Epidermal melanocyte (primary cell): ENCODE data around the gene ZNF440.
"Not testable (repeated sequence)": the region's sequence is repeated elsewhere in the genome, so short reads cannot be mapped to it uniquely, and the experiment has no call there.

ENCODE experiments used
- DNase-seq: peaks from one replicate; pipeline ENCODE4 v3.0.0; 2011; ENCODE audit warnings: low spot score; ENCODE audit not compliant: insufficient read length

Gene ZNF440

DNA sequence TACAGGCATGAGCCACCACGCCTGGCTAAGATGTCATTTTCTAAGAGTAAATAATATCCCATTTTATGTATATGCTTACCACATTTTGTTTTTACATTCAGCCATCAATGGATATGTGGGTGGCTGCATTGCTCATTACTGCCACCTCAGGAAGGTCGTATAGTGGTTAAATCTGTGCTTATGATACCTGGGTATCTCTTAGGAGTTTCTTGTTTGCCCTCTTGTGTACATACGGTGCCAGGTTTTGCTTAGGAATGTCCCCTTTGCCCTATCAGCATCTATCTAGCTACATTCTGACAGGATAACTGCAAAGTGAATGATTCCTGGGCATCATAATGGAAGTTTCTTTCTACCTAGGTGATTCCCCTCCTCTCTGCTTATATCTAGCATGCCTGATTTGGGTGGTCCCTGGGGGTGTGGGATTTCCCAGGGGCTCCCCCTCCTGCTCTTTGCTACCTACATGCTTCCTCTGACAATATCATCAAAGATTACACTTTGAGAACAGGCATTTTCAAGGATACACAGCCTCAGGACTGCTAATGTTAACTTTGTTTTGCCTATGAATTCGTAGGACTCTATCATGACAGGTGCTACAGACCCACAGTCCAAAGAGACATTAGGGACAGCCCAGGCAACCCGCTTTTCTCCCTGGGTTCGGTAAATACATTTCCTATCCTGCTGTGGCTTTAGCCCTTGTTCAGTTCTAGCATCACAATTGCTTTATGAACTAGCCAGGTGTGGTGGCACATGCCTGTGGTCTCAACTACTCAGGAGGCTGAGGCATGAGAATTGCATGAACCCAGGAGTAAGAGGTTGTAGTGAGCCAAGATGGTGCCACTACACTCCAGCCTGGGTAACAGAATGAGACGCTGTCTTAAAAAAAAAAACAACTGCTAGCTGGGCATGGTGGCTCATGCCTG, 15.1 kb downstream of the ZNF440 start:
- not testable (repeated sequence) for DNase-seq

DNA sequence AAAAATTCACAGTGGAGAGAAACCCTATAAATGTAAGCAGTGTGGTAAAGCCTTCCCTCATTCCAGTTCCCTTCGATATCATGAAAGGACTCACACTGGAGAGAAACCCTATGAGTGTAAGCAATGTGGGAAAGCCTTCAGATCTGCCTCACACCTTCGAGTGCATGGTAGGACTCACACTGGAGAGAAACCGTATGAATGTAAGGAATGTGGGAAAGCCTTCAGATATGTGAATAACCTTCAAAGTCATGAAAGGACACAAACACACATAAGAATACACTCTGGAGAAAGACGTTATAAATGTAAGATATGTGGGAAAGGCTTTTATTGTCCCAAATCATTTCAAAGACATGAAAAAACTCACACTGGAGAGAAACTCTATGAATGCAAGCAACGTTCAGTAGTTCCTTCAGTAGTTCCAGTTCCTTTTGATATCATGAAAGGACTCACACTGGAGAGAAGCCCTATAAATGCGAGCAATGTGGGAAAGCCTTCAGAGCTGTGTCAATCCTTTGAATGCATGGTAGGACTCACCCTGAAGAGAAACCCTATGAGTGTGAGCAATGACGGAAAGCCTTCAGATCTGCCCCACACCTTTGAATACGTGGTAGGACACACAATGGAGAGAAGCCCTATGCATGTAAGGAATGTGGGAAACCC, 18.3 kb downstream of the ZNF440 start:
- no peak for DNase-seq

DNA sequence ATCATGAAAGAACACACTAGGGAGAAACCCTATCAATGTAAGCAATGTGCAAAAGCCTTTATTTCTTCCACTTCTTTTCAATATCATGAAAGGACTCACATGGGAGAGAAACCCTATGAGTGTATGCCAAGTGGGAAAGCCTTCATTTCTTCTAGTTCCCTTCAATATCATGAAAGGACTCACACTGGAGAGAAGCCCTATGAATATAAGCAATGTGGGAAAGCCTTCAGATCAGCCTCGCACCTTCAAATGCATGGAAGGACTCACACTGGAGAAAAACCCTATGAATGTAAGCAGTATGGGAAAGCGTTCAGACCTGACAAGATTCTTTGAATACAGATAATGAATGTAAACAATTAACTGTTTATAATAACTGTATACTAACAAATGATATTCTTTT, 19.5 kb downstream of the ZNF440 start:
- no peak for DNase-seq

DNA sequence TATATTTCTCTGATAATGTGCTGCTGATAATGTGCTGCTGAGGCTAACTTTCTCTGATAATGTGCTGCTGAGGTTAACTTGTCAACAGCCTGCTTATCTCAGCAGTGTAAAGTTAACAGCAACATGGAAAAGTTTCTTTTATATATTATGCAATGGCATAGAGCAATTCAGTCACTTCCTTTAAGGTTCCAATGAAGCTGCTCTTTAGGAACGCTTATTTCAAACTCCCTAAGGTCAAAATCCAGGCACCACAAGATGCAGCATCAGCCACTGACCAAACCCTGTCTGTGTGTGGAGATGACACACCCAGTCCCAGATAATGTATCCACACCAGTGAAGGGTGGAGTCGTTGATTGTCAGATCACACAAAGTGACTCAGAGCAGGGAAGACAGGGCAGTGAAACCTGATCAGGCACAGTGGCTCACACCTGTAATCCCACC, 21.6 kb downstream of the ZNF440 start:
- not testable (repeated sequence) for DNase-seq

DNA sequence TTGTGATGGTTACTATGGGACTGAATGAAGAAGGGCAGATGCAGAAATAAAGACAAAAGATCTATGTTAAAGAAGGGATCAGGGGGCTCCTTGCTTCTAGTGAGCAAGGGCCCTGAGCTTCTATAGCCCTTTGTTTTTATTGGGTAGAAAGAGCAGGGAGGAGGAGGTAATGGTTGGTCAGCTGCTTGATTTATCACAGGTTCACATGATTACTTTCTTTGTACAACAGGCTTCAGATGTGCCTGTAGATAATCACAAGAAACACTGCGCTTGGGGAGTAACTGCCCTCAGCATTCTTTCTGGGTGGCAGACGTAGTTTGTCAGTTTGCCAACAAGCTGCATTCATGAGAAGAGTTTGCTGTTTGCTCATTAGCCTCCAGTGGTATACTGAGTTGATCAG, 29.6 kb downstream of the ZNF440 start:
- no peak for DNase-seq

DNA sequence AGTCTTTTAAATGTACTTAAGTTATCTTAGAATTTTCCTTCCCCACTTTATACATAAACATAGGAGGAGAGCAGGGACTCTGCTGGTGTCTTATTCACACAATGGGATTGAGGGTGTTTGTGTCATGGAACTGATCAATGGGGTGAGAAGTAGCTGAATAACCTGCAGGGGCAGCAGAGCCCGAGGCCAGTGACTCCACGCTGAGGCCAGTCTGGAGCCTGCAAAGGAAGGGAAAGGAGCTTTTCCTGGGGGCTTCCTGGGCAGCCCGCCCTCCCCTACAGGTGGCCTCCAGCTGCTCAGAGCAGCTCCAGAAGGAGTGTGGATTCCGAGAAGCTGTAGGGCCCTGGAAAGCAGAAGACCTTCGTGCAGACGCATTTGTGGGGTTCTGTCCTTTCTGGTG, 33.5 kb downstream of the ZNF440 start:
- not testable (repeated sequence) for DNase-seq

DNA sequence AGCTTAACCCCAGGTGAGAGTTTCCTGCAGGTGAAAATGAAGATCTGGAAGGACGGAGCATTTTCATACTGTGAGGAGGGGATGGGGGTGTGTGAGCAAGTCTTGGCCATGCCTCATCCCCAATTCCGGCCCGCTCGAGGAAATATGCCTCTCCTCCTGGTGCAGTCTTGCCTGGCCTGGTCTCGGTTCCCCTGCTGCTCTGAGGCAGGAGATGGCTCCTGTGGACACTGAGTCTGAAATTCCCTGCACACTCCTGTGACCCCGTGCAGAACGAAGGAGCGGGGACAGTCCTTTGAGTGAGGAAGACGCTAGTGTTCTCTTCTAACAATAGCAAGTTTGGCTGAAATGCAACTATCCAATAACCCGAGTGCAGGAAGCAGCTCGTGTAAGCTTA, 34.1 kb downstream of the ZNF440 start:
- DNase-seq, result no peak

DNA sequence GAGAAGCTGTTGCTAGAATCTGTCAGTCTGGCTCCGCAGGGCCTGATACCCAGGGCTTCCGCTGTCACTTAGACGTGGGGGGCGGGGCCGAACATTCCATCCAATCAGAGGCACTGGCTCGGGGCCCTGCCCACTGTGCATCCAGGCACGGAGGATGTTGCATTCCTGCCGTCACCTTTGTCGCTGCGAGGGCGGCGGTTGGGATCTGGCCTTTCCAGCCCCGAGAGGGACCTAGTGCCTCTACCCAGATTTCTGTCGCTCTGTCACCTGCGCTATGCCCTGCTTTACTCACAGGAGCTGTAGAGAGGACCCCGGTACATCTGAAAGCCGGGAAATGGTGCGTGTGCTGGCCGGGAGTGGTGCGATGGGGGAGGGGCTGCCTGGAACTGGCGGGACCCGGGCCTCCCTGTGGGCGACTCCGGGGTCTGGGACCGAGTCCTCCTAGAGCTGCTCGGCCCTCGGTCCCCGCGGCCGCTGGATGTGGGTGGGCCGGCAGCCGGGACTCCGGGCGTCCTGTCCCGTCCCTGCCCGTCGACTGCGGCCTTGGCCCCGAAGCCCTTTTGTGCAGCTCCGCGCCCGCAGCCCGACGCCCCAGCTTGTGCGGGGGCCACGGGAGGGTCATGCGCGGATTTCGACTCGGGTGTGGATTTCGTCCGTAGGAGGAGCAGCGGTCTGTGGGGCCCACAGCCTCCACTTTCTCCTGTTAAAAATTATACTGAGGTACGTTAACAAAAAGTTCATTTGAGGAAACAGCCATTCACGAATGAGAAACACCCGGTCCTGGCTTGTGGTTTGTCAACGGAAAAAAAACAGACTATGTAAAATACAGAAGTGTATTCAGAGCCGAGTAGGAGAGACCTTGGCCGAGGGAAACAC, 34.8 kb downstream of the ZNF440 start, which contains the start of gene ZNF439:
Gene ZNF439, plus strand, starts transcription at position 133 of the 876 bp plus-strand sequence. Its CDS starts 142 bp downstream, at position 275.
- DNase-seq, result peak; percentile 80

DNA sequence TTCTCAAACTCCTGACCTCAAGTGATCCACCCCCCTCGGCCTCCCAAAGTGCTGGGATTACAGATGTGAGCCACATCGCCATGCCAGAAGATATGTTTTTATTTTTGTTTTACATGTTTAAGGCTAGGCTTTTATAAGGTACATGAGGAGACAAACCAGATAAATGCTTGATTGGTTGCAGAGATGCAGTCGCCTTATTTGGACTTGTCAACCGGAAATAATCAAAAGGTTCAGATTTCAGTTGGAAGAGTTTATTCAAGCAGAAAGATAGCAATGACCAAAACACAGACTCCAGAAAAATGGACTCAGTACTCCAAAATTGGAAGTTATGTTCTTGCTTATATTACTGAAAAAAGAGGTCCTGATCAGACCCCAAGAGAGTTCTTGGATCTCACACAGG, 36.2 kb downstream of the ZNF440 start:
- DNase-seq, result not testable (repeated sequence)

DNA sequence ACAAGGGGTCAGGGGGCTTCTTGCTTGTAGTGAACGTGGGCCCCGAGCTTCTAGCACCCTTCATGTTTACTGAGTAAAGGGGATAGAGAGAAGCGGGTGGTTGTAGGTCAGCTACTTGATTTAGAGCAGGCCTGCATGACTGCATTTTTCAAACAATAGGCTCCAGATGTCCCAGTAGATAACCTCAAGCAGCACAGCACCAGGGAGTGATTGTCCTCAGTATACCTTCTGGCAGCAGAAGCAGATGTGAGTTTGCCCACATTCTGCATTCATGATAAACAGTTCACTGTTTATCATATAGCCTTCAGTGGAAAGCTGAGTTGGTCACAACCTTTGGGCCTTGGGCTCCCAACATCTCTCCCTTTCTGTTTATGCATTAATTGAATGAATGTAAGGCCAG, 39.3 kb downstream of the ZNF440 start:
- DNase-seq, result no peak

DNA sequence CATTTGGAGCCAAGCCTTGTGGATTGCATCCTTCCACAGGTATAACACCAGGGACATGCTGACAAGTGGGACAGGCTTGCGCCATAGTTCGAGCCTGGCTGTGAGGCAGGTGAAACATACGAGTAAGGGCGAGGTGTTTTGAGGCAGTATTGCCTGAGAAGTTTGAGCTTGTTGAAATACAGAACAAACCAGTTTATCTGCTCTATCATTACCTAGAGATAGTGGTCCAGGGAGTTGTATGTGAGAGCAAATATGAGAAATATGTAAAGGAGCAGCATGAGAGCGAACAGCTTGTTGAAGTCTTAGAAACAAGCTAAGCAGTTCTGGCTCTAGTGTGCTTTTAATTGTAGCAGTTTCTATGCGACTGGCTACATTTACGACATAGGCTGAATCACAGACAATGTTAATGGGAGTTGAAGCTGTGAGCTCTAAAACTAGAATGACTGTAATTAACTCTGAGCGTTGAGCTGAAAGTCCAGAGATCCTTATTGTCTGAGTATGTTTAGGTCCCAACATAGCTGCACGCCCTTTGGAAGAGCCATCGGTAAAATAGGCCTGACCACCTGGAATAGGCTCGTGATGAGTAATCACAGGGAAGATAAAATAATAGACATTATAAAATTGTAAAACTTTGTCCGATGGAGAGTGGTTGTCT, 42.6 kb downstream of the ZNF440 start:
- no peak for DNase-seq

DNA sequence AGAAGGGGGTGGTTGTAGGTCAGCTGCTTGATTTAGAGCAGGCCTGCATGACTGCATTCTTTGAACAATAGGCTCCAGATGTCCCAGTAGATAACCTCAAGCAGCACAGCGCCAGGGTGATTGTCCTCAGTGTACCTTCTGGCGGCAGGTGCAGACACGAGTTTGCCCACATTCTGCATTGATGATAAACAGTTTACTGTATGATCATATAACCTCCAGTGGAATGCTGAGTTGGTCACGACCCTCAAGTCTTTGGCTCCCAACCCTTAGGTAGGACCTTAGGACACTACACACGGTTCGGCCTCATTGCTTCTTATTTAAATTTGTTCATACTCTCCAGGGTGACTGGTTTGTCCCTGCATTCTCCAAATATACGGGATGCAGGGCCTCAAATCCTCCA, 46.6 kb downstream of the ZNF440 start:
- no peak for DNase-seq

DNA sequence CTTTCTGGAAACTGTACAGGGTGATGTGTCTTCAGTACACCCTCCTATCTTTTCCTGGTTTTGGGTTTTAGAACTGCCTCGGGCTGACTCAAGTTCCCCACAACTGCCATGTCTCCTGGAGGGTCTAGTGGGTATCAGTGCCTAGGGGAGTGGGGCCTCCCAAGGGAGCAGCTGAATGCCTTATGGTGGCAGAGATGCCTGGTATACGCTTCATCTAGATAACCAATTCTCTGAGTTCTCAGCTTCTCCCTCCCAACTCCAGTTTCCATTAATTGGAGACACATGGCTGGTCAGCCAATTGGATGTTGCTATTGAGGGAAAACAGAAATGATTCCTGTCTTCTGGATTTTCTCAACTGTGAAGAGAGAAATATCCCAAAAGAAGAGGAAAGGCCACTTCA, 47.2 kb downstream of the ZNF440 start:
- DNase-seq, result no peak

DNA sequence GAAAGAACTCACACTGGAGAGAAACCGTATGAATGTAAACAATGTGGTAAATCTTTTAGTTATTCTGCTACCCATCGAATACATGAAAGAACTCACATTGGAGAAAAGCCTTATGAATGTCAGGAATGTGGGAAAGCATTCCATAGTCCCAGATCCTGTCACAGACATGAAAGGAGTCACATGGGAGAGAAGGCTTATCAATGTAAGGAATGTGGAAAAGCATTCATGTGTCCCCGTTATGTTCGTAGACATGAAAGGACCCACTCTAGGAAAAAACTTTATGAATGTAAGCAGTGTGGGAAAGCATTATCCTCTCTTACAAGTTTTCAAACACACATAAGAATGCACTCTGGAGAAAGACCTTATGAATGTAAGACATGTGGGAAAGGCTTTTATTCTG, 53.7 kb downstream of the ZNF440 start:
- not testable (repeated sequence) for DNase-seq

DNA sequence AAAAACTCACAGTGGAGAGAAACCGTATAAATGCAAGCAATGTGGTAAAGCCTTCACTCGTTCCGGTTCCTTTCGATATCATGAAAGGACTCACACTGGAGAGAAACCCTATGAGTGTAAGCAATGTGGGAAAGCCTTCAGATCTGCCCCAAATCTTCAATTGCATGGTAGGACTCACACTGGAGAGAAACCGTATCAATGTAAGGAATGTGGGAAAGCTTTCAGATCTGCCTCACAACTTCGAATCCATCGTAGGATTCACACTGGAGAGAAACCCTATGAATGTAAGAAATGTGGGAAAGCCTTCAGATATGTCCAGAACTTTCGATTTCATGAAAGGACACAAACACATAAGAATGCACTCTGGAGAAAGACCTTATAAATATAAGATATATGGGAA, 54.1 kb downstream of the ZNF440 start:
- DNase-seq, result no peak

DNA sequence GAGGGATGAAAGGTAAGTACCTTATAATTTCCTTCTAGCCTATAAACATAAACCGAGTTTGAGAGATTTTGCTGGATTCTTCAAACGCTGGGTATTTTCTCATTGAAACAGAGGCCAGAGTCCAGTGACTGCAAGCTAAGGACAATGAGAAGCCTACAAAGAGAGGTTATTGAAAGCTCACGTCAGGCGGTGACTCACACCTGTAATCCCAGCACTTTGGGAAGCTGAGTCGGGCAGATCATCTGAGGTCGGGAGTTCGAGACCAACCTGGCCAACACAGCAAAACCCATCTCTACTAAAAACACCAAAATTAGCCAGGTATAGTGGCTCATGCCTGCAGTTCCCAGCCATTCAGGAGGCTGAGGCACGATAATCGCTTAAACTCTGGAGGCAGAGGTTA, 58.6 kb downstream of the ZNF440 start:
- DNase-seq, result no peak

DNA sequence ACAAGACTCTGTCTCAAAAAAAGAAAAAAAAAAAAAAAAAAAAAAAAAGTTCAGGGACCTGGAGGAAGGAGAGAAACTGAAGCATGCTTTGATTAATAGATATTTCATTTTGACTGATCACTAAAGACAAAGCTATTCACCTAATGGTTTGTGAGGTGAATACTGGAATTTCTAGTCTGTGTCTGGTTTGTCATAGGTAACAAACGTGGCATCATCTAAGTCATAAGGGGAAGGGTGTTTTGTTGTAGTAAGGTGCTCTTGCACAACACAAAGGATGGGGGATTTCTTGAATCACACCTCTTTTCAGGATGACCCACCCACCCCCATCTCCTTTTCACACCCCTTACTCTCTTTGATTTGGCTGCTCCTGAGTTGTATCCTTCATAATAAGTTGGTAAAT, 59.7 kb downstream of the ZNF440 start:
- DNase-seq, result no peak

DNA sequence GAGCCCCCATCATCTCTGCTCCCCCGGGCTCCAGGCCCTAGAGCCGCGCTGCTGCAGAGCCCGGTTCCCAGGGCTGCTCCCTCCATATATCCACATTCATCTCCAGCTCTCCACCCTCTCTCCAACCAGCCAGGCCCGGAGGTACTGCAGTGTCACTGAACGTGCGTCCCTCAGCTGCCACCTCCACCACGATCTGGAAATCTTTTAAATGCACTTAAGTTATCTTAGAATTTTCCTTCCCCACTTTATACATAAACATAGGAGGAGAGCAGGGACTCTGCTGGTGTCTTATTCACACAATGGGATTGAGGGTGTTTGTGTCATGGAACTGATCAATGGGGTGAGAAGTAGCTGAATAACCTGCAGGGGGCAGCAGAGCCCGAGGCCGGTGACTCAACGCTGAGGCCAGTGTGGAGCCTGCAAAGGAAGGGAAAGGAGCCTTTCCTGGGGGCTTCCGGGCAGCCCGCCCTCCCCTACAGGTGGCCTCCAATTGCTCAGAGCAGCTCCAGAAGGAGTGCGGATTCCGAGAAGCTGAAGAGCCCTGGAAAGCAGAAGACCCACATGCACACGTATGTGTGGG, 65.7 kb downstream of the ZNF440 start:
- not testable (repeated sequence) for DNase-seq

DNA sequence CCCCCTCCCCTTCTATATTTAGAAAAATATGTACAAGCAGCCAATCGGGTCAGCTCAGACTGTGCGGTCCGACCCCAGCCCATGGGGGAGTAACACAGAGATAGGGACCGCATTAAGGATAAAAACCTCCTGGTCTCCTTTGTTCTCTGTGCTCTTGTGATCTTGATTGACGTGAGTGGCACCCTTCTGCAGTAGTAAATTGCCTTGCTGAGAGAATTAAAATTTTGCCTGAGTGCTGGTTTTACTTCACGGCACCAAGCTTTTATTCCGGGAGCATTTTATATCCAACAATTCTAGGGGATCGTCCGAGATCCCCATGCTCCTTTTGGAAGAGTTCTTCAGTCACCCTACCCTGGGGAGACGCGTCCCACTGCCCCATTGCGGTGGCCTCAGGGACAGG, 66.5 kb downstream of the ZNF440 start:
- no peak for DNase-seq

DNA sequence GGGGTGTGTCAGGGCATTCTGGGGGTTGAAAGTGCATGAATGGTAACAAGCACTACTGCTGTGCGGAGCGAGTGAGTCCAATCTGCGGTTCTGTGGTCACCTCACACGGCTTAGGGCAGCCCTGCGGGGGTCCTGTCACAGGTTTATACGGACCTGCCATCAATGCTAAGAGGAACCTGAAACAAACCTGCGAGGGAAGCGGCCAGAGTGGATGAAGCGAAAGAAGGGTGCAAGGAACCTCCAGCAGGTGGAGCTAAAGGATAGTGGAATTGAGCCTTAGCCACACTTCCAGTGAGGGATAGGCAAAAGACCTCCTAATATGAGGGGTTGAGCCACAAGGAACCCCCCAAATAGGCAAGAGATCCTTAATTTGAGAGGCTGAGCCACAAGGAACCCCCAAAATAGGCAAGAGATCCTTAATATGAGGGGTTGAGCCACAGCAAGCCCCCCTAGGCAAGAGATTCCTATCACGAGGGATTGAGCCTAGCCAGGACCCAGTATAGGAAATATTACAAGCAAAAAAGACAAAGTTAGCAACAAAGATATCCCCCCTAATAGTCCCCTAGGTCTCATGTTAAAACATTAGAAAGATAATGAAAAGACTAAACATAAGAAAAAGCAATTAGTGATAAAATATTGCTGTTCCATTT, 67.2 kb downstream of the ZNF440 start:
- peak; percentile 68 for DNase-seq
